Measurements from ENCODE around the gene DCUN1D3.

DNA sequence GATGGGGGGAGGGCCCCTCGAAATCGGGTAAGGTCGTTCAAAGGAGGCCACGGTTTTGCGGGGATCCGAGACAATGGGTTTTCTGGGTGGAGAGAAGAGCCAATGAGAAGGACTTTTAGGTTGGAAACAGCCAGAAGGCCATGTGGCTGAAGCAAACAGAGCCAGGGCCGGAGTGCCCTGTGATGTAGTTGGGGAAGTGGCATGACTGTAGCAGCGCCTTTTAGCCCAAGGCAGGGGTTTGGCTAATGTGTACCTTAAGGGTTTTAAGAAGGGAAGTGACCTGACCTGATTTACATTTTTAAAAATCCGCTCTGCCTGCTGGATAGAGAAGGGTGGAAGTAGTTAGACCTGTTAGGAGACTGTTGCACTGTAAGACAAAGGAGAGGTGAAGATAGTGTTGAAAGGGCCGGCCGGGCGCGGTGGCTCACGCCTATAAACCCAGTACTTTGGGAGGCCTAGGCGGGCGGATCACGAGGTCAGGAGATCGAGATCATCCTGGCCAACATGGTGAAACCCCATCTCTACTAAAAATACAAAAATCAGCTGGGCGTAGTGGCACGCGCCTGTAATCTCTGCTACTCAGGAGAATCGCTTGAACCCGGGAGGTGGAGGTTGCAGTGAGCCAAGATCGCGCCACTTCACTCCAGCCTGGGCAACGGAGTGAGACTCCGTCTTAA lies 1.4 kb upstream of the DCUN1D3 start:
- TF ChIP-seq, protein P1, sequence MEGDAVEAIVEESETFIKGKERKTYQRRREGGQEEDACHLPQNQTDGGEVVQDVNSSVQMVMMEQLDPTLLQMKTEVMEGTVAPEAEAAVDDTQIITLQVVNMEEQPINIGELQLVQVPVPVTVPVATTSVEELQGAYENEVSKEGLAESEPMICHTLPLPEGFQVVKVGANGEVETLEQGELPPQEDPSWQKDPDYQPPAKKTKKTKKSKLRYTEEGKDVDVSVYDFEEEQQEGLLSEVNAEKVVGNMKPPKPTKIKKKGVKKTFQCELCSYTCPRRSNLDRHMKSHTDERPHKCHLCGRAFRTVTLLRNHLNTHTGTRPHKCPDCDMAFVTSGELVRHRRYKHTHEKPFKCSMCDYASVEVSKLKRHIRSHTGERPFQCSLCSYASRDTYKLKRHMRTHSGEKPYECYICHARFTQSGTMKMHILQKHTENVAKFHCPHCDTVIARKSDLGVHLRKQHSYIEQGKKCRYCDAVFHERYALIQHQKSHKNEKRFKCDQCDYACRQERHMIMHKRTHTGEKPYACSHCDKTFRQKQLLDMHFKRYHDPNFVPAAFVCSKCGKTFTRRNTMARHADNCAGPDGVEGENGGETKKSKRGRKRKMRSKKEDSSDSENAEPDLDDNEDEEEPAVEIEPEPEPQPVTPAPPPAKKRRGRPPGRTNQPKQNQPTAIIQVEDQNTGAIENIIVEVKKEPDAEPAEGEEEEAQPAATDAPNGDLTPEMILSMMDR (IDR thresholded peaks at IDR 0.05) = no peak
- no peak for TF ChIP-seq POLR2A (IDR thresholded peaks at IDR 0.05)

Measured in body of pancreas (tissue), 4 donors.